Measurements from ENCODE around the gene LRRC43.

GRCh38 chr12:122162976-122163375, 19.9 kb upstream of the LRRC43 start:
- no peak for TF ChIP-seq PAX8 (IDR thresholded peaks at IDR 0.05)
- no peak for TF ChIP-seq CBFB (IDR thresholded peaks at IDR 0.05; ENCODE audit: low read depth)
- TF ChIP-seq MEF2B (IDR thresholded peaks at IDR 0.05; ENCODE audit: partially characterized antibody, poor library complexity, severe bottlenecking): no peak
- TF ChIP-seq, protein P1, sequence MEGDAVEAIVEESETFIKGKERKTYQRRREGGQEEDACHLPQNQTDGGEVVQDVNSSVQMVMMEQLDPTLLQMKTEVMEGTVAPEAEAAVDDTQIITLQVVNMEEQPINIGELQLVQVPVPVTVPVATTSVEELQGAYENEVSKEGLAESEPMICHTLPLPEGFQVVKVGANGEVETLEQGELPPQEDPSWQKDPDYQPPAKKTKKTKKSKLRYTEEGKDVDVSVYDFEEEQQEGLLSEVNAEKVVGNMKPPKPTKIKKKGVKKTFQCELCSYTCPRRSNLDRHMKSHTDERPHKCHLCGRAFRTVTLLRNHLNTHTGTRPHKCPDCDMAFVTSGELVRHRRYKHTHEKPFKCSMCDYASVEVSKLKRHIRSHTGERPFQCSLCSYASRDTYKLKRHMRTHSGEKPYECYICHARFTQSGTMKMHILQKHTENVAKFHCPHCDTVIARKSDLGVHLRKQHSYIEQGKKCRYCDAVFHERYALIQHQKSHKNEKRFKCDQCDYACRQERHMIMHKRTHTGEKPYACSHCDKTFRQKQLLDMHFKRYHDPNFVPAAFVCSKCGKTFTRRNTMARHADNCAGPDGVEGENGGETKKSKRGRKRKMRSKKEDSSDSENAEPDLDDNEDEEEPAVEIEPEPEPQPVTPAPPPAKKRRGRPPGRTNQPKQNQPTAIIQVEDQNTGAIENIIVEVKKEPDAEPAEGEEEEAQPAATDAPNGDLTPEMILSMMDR (IDR thresholded peaks at IDR 0.05 in 2 of 3, conservative IDR thresholded peaks at IDR 0.05 in 1 of 3; ENCODE audit: control insufficient read depth in 2 of 3, extremely low read depth in 1 of 3, insufficient read depth in 1 of 3, low read depth in 3 of 3, low read length in 3 of 3): no peak
- TF ChIP-seq MAX (IDR thresholded peaks at IDR 0.05; ENCODE audit: low read depth, low read length): no peak
- no peak for TF ChIP-seq POLR2A (IDR thresholded peaks at IDR 0.05; ENCODE audit: low read depth, low read length)
- no peak for TF ChIP-seq HDGF (IDR thresholded peaks at IDR 0.05)

All from GM12878 (cell line).